MCF 10A (cell line): ENCODE measurements around the gene PSMB8. TPM values are rescaled to one million over a fixed set of nuclear protein-coding genes. Genes with fewer than 3 reads are reported as not detected.

ENCODE experiments used
- BruUV-seq: library from RNA; stranded (reverse); fragments of 400-500 nt; replicated peaks from 2 replicates; lab custom pipeline; 2021; lab: Mats Ljungman, UMichigan
- CTCF ChIA-PET: fragments of 300-600 bp; sonication (Branson Sonifier 250); formaldehyde crosslinking; extraction: SDS; loops from one replicate; lab custom pipeline; 2021; ENCODE audit warnings: antibody characterized with exemption, inconsistent platforms; lab: Yijun Ruan, JAX
- POLR2A ChIA-PET: fragments of 300-600, 350-650 bp; sonication (Branson Sonifier 250); formaldehyde crosslinking; extraction: SDS; loops from one replicate; lab custom pipeline; 2020; ENCODE audit warnings: antibody characterized with exemption, inconsistent platforms; lab: Yijun Ruan, JAX
- DNase-seq: peaks from one replicate; pipeline ENCODE4 v3.0.0-alpha.2; 2018; ENCODE audit not compliant: unreplicated experiment
- H3K27ac Mint-ChIP-seq: one replicate; pipeline ENCODE4 v1.8.0; 2022; ENCODE audit warnings: mild to moderate bottlenecking, low read depth, mixed read lengths; ENCODE audit not compliant: unreplicated experiment
- H3K27me3 Mint-ChIP-seq: one replicate; pipeline ENCODE4 v1.8.0; 2022; ENCODE audit warnings: mixed read lengths; ENCODE audit not compliant: insufficient read depth, unreplicated experiment
- H3K36me3 Mint-ChIP-seq: one replicate; pipeline ENCODE4 v1.8.0; 2022; ENCODE audit warnings: mild to moderate bottlenecking, moderate library complexity, mixed read lengths; ENCODE audit not compliant: insufficient read depth, unreplicated experiment
- H3K4me1 Mint-ChIP-seq: one replicate; pipeline ENCODE4 v1.8.0; 2022; ENCODE audit warnings: mixed read lengths; ENCODE audit not compliant: insufficient read depth, unreplicated experiment
- H3K4me3 Mint-ChIP-seq: one replicate; pipeline ENCODE4 v1.8.0; 2022; ENCODE audit warnings: mild to moderate bottlenecking, moderate library complexity, mixed read lengths; ENCODE audit not compliant: unreplicated experiment
- H3K9me3 Mint-ChIP-seq: one replicate; pipeline ENCODE4 v1.8.0; 2022; ENCODE audit warnings: mixed read lengths; ENCODE audit not compliant: unreplicated experiment
- intact Hi-C: fragments of 100-400 bp; cut with micrococcal nuclease; formaldehyde crosslinking; loops from 2 replicates; pipeline ENCODE4 v1.14.1; 2022
- total RNA-seq: library from RNA; stranded (reverse); gene quantifications from 2 replicates; pipeline ENCODE4 v1.2.3, GENCODE V29; 2022
- TF ChIP-seq, protein P1 (sequence below): fragments of 200-600 bp; IDR thresholded peaks from one replicate; pipeline ENCODE4 v1.8.0; 2022; ENCODE audit warnings: antibody characterized with exemption, mild to moderate bottlenecking; ENCODE audit not compliant: unreplicated experiment

Gene PSMB8
- total RNA-seq, 1 experiment from 2014 or later = 34.1 TPM

DNA sequence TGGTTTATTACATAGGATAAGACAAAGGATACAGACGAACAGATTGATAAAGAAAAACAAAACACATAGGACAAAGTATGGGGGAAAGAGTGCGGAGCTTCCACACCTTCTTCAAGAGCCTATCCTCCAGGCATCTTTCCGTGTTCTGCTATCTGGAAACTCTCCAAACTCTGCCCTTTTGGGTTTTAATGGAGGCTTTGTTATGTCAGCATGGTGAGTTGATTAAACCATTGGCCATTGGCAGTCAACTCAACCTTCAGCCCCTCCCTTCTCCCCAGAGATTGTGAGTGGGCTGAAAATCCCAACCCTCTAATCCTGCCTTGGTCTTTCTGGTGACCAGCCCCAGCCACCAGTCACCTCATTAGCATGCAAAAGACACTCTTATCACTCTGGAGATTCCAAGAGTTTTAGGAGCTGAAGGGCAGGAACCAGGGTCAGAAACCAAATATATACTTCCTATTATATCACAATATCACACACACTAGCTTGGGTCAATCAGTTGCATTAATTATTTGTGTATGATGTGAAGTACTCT lies 50.9 kb downstream of the PSMB8 start:
- TF ChIP-seq, protein P1, sequence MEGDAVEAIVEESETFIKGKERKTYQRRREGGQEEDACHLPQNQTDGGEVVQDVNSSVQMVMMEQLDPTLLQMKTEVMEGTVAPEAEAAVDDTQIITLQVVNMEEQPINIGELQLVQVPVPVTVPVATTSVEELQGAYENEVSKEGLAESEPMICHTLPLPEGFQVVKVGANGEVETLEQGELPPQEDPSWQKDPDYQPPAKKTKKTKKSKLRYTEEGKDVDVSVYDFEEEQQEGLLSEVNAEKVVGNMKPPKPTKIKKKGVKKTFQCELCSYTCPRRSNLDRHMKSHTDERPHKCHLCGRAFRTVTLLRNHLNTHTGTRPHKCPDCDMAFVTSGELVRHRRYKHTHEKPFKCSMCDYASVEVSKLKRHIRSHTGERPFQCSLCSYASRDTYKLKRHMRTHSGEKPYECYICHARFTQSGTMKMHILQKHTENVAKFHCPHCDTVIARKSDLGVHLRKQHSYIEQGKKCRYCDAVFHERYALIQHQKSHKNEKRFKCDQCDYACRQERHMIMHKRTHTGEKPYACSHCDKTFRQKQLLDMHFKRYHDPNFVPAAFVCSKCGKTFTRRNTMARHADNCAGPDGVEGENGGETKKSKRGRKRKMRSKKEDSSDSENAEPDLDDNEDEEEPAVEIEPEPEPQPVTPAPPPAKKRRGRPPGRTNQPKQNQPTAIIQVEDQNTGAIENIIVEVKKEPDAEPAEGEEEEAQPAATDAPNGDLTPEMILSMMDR = no peak
- Mint-ChIP-seq H3K4me3 (no peak overlapping the region), H3K9me3 (no peaks in the 10 kb centered on the region), H3K27me3 (peaks cover 82% of the 10 kb centered on the region), H3K27ac (no peak overlapping the region), H3K36me3 (no peaks in the 10 kb centered on the region), H3K4me1 (peaks cover 12% of the 10 kb centered on the region)
- intact Hi-C loops = no loop called here
- DNase-seq = no peak
- ChIA-PET POLR2A (interaction anchor here (0.7 kb wide), 1 partner anchor 665 kb away, joined by 3 read pairs; no protein-coding TSS in a partner anchor), CTCF (interaction anchor here (2.1 kb wide), 1 partner anchor 379 kb away, joined by 11 read pairs; no protein-coding TSS in a partner anchor)
- no TSS peak for BruUV-seq

Other genes starting within 250 kb of the PSMB8 start
- not detected in 2 replicates for gene HLA-DQA1, start 206.6 kb downstream of the PSMB8 start, total RNA-seq
- not detected in 2 replicates for gene HLA-DQB1, start 177.4 kb downstream of the PSMB8 start, total RNA-seq
- gene HLA-DQA2, start 102.7 kb downstream of the PSMB8 start, total RNA-seq = not detected in 2 replicates
- gene HLA-DQB2, start 80.5 kb downstream of the PSMB8 start, total RNA-seq = not detected in 2 replicates
- 0.56 and 0.79 TPM in 2 replicates for gene HLA-DOB, start 27.0 kb downstream of the PSMB8 start, total RNA-seq
- gene TAP2, start 5.3 kb downstream of the PSMB8 start, total RNA-seq = 43.3 and 61.2 TPM in 2 replicates
- gene TAP1, start 9.7 kb upstream of the PSMB8 start, total RNA-seq = 32.3 and 35.2 TPM in 2 replicates
- 3.5 and 4.4 TPM in 2 replicates for gene PSMB9, start 10.1 kb upstream of the PSMB8 start, total RNA-seq
- gene HLA-DMB, start 97.0 kb upstream of the PSMB8 start, total RNA-seq = not detected in 2 replicates
- gene HLA-DMA, start 109.0 kb upstream of the PSMB8 start, total RNA-seq = 2.4 and 2.9 TPM in 2 replicates
- gene BRD2, start 124.5 kb upstream of the PSMB8 start, total RNA-seq = 201 and 223 TPM in 2 replicates
- gene HLA-DOA, start 165.5 kb upstream of the PSMB8 start, total RNA-seq = not detected in 2 replicates
- not detected in 2 replicates for gene HLA-DPA1, start 229.6 kb upstream of the PSMB8 start, total RNA-seq
- gene HLA-DPB1, start 231.9 kb upstream of the PSMB8 start, total RNA-seq = not detected in 2 replicates